Ishikawa (cell line): ENCODE data around the gene ASRGL1.

Experiments used
- CEBPB ChIP-seq: IDR thresholded peaks from 2 replicates; pipeline ENCODE4 v1.6.1; 2012
- CREB1 ChIP-seq: IDR thresholded peaks from 2 replicates; pipeline ENCODE4 v1.6.1; 2012; ENCODE audit warnings: low read depth
- EGR1 ChIP-seq: IDR thresholded peaks from 2 replicates; pipeline ENCODE4 v1.6.1; 2012
- EP300 ChIP-seq: IDR thresholded peaks from 2 replicates; pipeline ENCODE4 v1.6.1; 2012; ENCODE audit warnings: borderline replicate concordance
- FOXM1 ChIP-seq: IDR thresholded peaks from 2 replicates; pipeline ENCODE4 v1.6.1; 2012; ENCODE audit warnings: low read depth, borderline replicate concordance
- MAX ChIP-seq: IDR thresholded peaks from 2 replicates; pipeline ENCODE4 v1.6.1; 2012
- NFIC ChIP-seq: IDR thresholded peaks from 2 replicates; pipeline ENCODE4 v1.6.1; 2012
- RAD21 ChIP-seq: IDR thresholded peaks from 2 replicates; pipeline ENCODE4 v1.6.1; 2012; ENCODE audit warnings: low read depth
- TAF1 ChIP-seq: IDR thresholded peaks from 2 replicates; pipeline ENCODE4 v1.6.1; 2012; ENCODE audit warnings: low read depth, mild to moderate bottlenecking
- TCF12 ChIP-seq: IDR thresholded peaks from 2 replicates; pipeline ENCODE4 v1.6.1; 2012; ENCODE audit warnings: low read depth
- TEAD4 ChIP-seq: IDR thresholded peaks from 2 replicates; pipeline ENCODE4 v1.6.1; 2012
- USF1 ChIP-seq: IDR thresholded peaks from 2 replicates; pipeline ENCODE4 v1.6.1; 2012
- YY1 ChIP-seq: IDR thresholded peaks from 2 replicates; pipeline ENCODE4 v1.6.1; 2012; ENCODE audit warnings: low read depth
- ZBTB7A ChIP-seq: IDR thresholded peaks from 2 replicates; pipeline ENCODE4 v1.6.1; 2012; ENCODE audit warnings: low read depth
- TF ChIP-seq, protein P1 (sequence below): IDR thresholded peaks from 2 replicates; pipeline ENCODE4 v1.6.1; 2012; ENCODE audit warnings: low read depth, mild to moderate bottlenecking

The ASRGL1 gene

GRCh38 chr11:62387381-62387780 is 50.1 kb downstream of the ASRGL1 start:
- TF ChIP-seq CREB1 (no peak), EP300 (no peak)

GRCh38 chr11:62388999-62389398 is 51.8 kb downstream of the ASRGL1 start:
- TF ChIP-seq MAX (no peak), EGR1 (no peak), ZBTB7A (no peak), TCF12 (no peak), FOXM1 (no peak), CEBPB (no peak), NFIC (no peak), RAD21 (no peak), TEAD4 (no peak), YY1 (no peak), TAF1 (no peak), USF1 (no peak), EP300 (no peak)
- TF ChIP-seq, protein P1, sequence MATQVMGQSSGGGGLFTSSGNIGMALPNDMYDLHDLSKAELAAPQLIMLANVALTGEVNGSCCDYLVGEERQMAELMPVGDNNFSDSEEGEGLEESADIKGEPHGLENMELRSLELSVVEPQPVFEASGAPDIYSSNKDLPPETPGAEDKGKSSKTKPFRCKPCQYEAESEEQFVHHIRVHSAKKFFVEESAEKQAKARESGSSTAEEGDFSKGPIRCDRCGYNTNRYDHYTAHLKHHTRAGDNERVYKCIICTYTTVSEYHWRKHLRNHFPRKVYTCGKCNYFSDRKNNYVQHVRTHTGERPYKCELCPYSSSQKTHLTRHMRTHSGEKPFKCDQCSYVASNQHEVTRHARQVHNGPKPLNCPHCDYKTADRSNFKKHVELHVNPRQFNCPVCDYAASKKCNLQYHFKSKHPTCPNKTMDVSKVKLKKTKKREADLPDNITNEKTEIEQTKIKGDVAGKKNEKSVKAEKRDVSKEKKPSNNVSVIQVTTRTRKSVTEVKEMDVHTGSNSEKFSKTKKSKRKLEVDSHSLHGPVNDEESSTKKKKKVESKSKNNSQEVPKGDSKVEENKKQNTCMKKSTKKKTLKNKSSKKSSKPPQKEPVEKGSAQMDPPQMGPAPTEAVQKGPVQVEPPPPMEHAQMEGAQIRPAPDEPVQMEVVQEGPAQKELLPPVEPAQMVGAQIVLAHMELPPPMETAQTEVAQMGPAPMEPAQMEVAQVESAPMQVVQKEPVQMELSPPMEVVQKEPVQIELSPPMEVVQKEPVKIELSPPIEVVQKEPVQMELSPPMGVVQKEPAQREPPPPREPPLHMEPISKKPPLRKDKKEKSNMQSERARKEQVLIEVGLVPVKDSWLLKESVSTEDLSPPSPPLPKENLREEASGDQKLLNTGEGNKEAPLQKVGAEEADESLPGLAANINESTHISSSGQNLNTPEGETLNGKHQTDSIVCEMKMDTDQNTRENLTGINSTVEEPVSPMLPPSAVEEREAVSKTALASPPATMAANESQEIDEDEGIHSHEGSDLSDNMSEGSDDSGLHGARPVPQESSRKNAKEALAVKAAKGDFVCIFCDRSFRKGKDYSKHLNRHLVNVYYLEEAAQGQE: no peak

DNA sequence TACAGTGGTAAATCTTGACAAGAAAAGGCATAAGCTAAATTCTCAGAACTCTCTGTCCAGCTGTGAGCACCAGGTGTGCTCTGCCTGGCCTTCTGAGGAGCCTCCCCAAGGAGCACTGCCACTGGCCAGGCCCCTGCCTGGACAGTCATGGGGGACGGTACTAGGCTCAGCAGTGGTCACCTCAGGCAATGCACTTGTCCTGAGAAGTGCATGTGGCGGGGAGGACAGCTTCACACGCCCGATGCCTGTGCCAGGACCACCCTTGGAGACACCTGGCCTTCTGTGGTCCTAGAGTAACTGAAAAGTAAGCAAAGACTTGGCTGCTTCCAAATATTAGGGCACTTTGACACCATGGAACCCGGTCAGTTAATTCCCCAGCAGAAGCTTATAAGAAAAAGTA is 53.0 kb downstream of the ASRGL1 start:
- TF ChIP-seq FOXM1 (no peak), MAX (no peak), USF1 (no peak)

- TF ChIP-seq USF1: no peak
- no peak for TF ChIP-seq ZBTB7A
- no peak for TF ChIP-seq EGR1
- TF ChIP-seq TCF12: no peak
- no peak for TF ChIP-seq RAD21
- TF ChIP-seq FOXM1: no peak
Measured at GRCh38 chr11:62390722-62391121, 53.5 kb downstream of the ASRGL1 start.

- TF ChIP-seq FOXM1: no peak
- no peak for TF ChIP-seq EGR1
- TF ChIP-seq CREB1: no peak
- TF ChIP-seq CEBPB: no peak
- no peak for TF ChIP-seq TAF1
- TF ChIP-seq USF1: no peak
- no peak for TF ChIP-seq YY1
- TF ChIP-seq, protein P1: no peak
- no peak for TF ChIP-seq RAD21
- TF ChIP-seq ZBTB7A: no peak
- TF ChIP-seq TEAD4: no peak
- no peak for TF ChIP-seq MAX
Measured at GRCh38 chr11:62391642-62392425, 54.6 kb downstream of the ASRGL1 start.
